GM13976 (cell line): ENCODE results near the gene RC3H2.

ENCODE experiments used
- DNase-seq: peaks from one replicate; pipeline ENCODE4 v3.0.0; 2012; ENCODE audit warnings: low spot score
- in situ Hi-C: fragments of 300-500 bp; cut with MboI; formaldehyde crosslinking; loops from one replicate; pipeline ENCODE4 v1.12.0; 2022; ENCODE audit warnings: low sequenced_read_pairs, mixed read lengths, inconsistent platforms; ENCODE audit not compliant: unreplicated experiment
- TF ChIP-seq, protein P1 (sequence below): IDR thresholded peaks from 2 replicates; pipeline ENCODE4 v1.5.1; 2012; ENCODE audit warnings: borderline replicate concordance, mild to moderate bottlenecking; ENCODE audit not compliant: insufficient read depth; ENCODE audit errors: extremely low read depth, missing control alignments, control extremely low read depth

Gene RC3H2

DNA sequence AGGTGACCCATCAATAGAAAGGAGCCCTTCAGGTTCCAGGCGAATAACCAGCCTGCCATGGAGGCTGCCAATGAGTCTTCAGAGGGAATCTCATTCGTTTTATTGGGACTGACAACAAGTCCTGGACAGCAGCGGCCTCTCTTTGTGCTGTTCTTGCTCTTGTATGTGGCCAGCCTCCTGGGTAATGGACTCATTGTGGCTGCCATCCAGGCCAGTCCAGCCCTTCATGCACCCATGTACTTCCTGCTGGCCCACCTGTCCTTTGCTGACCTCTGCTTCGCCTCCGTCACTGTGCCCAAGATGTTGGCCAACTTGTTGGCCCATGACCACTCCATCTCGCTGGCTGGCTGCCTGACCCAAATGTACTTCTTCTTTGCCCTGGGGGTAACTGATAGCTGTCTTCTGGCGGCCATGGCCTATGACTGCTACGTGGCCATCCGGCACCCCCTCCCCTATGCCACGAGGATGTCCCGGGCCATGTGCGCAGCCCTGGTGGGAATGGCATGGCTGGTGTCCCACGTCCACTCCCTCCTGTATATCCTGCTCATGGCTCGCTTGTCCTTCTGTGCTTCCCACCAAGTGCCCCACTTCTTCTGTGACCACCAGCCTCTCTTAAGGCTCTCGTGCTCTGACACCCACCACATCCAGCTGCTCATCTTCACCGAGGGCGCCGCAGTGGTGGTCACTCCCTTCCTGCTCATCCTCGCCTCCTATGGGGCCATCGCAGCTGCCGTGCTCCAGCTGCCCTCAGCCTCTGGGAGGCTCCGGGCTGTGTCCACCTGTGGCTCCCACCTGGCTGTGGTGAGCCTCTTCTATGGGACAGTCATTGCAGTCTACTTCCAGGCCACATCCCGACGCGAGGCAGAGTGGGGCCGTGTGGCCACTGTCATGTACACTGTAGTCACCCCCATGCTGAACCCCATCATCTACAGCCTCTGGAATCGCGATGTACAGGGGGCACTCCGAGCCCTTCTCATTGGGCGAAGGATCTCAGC is 104.8 kb downstream of the RC3H2 start, which contains the start of gene OR1K1:
Gene OR1K1, plus strand, starts transcription at position 58 of the 995 bp plus-strand sequence. Its CDS starts 0 bp downstream, at position 58.
- TF ChIP-seq, protein P1, sequence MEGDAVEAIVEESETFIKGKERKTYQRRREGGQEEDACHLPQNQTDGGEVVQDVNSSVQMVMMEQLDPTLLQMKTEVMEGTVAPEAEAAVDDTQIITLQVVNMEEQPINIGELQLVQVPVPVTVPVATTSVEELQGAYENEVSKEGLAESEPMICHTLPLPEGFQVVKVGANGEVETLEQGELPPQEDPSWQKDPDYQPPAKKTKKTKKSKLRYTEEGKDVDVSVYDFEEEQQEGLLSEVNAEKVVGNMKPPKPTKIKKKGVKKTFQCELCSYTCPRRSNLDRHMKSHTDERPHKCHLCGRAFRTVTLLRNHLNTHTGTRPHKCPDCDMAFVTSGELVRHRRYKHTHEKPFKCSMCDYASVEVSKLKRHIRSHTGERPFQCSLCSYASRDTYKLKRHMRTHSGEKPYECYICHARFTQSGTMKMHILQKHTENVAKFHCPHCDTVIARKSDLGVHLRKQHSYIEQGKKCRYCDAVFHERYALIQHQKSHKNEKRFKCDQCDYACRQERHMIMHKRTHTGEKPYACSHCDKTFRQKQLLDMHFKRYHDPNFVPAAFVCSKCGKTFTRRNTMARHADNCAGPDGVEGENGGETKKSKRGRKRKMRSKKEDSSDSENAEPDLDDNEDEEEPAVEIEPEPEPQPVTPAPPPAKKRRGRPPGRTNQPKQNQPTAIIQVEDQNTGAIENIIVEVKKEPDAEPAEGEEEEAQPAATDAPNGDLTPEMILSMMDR = no peak
- in situ Hi-C loops = no loop called here
- DNase-seq = no peak

DNA sequence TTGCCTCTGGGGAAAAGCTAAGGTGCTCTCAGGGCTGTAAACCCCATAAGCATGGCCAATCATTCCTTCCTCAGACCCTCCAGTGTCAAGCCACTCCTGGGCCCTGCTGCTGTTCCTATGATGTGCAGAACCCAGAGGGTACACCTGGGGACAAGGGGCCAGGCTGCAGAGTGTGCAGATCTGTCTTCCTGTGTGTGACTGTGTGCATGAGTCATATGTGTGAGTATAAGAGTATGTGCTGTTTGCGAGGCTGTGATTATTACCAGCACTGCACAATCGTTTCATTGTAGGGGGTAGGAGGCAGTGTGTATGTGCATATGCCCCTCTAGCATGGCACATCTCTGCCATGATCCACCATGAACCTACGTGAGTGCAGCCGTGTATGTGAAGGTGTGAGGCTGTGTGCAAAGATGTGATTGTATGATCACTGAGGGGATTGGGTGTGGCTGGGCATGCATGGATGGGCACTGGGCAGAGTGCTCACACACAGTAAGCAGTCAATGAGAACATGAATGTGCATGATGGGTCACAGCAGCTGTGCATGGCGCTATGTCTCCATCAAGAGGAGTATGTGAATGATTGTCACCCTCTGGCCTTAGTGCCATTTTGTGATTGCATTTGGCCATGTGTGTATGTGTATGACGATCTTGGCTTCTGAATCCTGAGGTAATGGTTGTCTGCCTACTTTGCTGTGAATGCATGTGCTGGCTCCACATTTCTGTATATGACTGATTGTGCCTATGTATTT is 107.7 kb downstream of the RC3H2 start:
- in situ Hi-C loops = no loop called here
- DNase-seq = no peak
- TF ChIP-seq, protein P1 = no peak
